HepG2 (cell line): ENCODE data around the gene GUCY2D. TPM values are rescaled to one million over a fixed set of nuclear protein-coding genes. Genes with fewer than 3 reads are reported as not detected.

Experiments
- ATF6 ChIP-seq: sonication (generic); formaldehyde crosslinking; conservative IDR thresholded peaks from 2 replicates; pipeline ENCODE4 v1.4.0; 2020; ENCODE audit warnings: missing genetic modification reagents
- CCAR2 ChIP-seq: fragments of 200-400 bp; formaldehyde crosslinking; optimal IDR thresholded peaks from 2 replicates; pipeline ENCODE3; 2018; ENCODE audit warnings: low read depth, mild to moderate bottlenecking, low read length, moderate library complexity
- CREM ChIP-seq, 2 experiments: sonication (generic) in 1 of 2; formaldehyde crosslinking in 1 of 2; IDR thresholded peaks; 2 replicates each; pipeline versions ENCODE4 v1.4.0 to v1.6.1; 2016 to 2020; ENCODE audit warnings: antibody characterized with exemption in 1 of 2, mild to moderate bottlenecking in 1 of 2, missing genetic modification reagents in 1 of 2
- ETV6 ChIP-seq: sonication (generic); formaldehyde crosslinking; conservative IDR thresholded peaks from 2 replicates; pipeline ENCODE4 v1.4.0; 2020; ENCODE audit warnings: missing genetic modification reagents
- JUND ChIP-seq: sonication (generic); formaldehyde crosslinking; IDR thresholded peaks from 2 replicates; pipeline ENCODE4 v1.8.0; 2022; ENCODE audit warnings: mild to moderate bottlenecking, missing genetic modification reagents
- KLF13 ChIP-seq: sonication (generic); formaldehyde crosslinking; IDR thresholded peaks from 2 replicates; pipeline ENCODE4 v1.4.0; 2020; ENCODE audit warnings: mild to moderate bottlenecking, missing genetic modification reagents
- PAF1 ChIP-seq: IDR thresholded peaks from 2 replicates; pipeline ENCODE4 v1.6.1; 2016; ENCODE audit warnings: missing genetic modification reagents, missing compliant biosample characterization
- RARA ChIP-seq: IDR thresholded peaks from 2 replicates; pipeline ENCODE4 v1.6.1; 2016; ENCODE audit warnings: missing genetic modification reagents, missing compliant biosample characterization
- RFXANK ChIP-seq: IDR thresholded peaks from 2 replicates; pipeline ENCODE4 v1.6.1; 2016
- SNAI1 ChIP-seq: sonication (generic); formaldehyde crosslinking; IDR thresholded peaks from 2 replicates; pipeline ENCODE4 v1.5.0; 2020; ENCODE audit warnings: mild to moderate bottlenecking, missing genetic modification reagents, borderline replicate concordance
- YEATS2 ChIP-seq: sonication (generic); formaldehyde crosslinking; IDR thresholded peaks from 2 replicates; pipeline ENCODE4 v1.4.0; 2020; ENCODE audit warnings: missing genetic modification reagents, borderline replicate concordance
- ZFP41 ChIP-seq: sonication (generic); formaldehyde crosslinking; IDR thresholded peaks from 2 replicates; pipeline ENCODE4 v1.4.0; 2020; ENCODE audit warnings: mild to moderate bottlenecking, missing genetic modification reagents, borderline replicate concordance
- ZNF256 ChIP-seq: sonication (generic); formaldehyde crosslinking; conservative IDR thresholded peaks from 2 replicates; pipeline ENCODE4 v1.4.0; 2020; ENCODE audit warnings: missing genetic modification reagents
- ZNF326 ChIP-seq: sonication (generic); formaldehyde crosslinking; IDR thresholded peaks from 2 replicates; pipeline ENCODE4 v1.4.0; 2020; ENCODE audit warnings: missing genetic modification reagents, borderline replicate concordance
- ZNF556 ChIP-seq: sonication (generic); formaldehyde crosslinking; IDR thresholded peaks from 2 replicates; pipeline ENCODE4 v1.4.0; 2020; ENCODE audit warnings: mild to moderate bottlenecking, missing genetic modification reagents, borderline replicate concordance
- ZNF564 ChIP-seq: sonication (generic); formaldehyde crosslinking; IDR thresholded peaks from 2 replicates; pipeline ENCODE4 v1.8.1; 2023; ENCODE audit warnings: mild to moderate bottlenecking, missing genetic modification reagents
- ZNF567 ChIP-seq: sonication (generic); formaldehyde crosslinking; IDR thresholded peaks from 2 replicates; pipeline ENCODE4 v1.8.1; 2023; ENCODE audit warnings: mild to moderate bottlenecking, missing genetic modification reagents, borderline replicate concordance
- polyA plus RNA-seq, 8 experiments: library from polyadenylated mRNA; depleted of rRNA in 3 of 8; stranded (reverse) in 7 of 8; unstranded in 1 of 8; fragments of >200 nt; fragmentation: Illumina TruSeq in 4 of 8; extraction: Trizol in 4 of 8; gene quantifications; 2 replicates each; pipeline versions ENCODE4 v1.2.1 to v1.2.3, GENCODE V29; 2011 to 2016; ENCODE audit warnings: low read depth in 4 of 8, missing spikeins in 1 of 8, mixed read lengths in 1 of 8; ENCODE audit not compliant: insufficient read depth in 1 of 8
- total RNA-seq, 5 experiments: library from RNA; depleted of rRNA; stranded (reverse); fragments of >200 nt; fragmentation: Illumina TruSeq; extraction: Trizol; gene quantifications; 2 replicates each; pipeline ENCODE4 v1.2.3, GENCODE V29; 2016; ENCODE audit warnings: low read depth in 1 of 5
- TF ChIP-seq, protein P1 (sequence below): sonication (generic); formaldehyde crosslinking; IDR thresholded peaks from 2 replicates; pipeline ENCODE4 v1.4.0; 2020; ENCODE audit warnings: missing genetic modification reagents
- TF ChIP-seq, protein P2 (sequence below): sonication (generic); formaldehyde crosslinking; IDR thresholded peaks from 2 replicates; pipeline ENCODE4 v1.5.0; 2020; ENCODE audit warnings: missing genetic modification reagents
- TF ChIP-seq, protein P3 (sequence below): IDR thresholded peaks from 2 replicates; pipeline ENCODE4 v1.6.1; 2016; ENCODE audit warnings: mild to moderate bottlenecking

The GUCY2D gene
- total and polyA plus RNA-seq, 2 of the 13 experiments (the other 11 are each of a cell fraction or from before 2014, with no cell fraction given) = not detected

DNA sequence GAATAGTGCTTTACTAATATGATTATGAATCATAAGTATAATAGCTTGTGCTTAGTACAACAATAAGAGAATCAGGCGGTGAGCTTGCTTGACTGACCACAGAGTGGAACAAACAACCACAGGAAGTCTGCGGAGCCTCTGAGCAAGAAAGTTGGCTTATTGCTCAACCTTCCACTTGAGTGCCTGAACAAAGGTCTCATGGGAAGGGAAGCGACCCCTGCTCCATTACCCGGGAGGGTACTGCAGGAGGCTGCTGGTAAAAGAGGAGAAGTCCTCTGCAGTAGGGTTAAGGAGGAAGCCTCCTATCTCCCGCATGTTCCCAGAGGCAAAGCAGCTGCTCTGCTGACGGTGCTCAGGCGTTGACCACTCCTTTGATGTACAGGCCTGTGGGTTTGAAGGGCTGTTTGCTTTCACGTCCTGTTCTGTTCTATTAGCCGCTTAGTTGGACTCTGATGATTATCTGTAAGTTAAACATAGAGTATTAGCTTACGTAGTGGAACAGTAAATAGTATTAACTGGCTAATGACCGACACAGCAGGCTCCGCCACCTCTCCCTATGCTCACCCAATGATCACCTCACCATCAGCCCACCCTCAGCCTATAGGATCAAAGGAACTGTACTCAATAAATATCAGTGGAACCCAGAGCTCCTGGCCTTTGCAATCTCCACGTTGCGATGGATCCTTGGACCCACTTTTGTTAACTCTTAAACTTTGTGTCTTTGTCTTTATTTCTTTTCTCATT, 54.0 kb downstream of the GUCY2D start (continued):
- TF ChIP-seq, protein P1, sequence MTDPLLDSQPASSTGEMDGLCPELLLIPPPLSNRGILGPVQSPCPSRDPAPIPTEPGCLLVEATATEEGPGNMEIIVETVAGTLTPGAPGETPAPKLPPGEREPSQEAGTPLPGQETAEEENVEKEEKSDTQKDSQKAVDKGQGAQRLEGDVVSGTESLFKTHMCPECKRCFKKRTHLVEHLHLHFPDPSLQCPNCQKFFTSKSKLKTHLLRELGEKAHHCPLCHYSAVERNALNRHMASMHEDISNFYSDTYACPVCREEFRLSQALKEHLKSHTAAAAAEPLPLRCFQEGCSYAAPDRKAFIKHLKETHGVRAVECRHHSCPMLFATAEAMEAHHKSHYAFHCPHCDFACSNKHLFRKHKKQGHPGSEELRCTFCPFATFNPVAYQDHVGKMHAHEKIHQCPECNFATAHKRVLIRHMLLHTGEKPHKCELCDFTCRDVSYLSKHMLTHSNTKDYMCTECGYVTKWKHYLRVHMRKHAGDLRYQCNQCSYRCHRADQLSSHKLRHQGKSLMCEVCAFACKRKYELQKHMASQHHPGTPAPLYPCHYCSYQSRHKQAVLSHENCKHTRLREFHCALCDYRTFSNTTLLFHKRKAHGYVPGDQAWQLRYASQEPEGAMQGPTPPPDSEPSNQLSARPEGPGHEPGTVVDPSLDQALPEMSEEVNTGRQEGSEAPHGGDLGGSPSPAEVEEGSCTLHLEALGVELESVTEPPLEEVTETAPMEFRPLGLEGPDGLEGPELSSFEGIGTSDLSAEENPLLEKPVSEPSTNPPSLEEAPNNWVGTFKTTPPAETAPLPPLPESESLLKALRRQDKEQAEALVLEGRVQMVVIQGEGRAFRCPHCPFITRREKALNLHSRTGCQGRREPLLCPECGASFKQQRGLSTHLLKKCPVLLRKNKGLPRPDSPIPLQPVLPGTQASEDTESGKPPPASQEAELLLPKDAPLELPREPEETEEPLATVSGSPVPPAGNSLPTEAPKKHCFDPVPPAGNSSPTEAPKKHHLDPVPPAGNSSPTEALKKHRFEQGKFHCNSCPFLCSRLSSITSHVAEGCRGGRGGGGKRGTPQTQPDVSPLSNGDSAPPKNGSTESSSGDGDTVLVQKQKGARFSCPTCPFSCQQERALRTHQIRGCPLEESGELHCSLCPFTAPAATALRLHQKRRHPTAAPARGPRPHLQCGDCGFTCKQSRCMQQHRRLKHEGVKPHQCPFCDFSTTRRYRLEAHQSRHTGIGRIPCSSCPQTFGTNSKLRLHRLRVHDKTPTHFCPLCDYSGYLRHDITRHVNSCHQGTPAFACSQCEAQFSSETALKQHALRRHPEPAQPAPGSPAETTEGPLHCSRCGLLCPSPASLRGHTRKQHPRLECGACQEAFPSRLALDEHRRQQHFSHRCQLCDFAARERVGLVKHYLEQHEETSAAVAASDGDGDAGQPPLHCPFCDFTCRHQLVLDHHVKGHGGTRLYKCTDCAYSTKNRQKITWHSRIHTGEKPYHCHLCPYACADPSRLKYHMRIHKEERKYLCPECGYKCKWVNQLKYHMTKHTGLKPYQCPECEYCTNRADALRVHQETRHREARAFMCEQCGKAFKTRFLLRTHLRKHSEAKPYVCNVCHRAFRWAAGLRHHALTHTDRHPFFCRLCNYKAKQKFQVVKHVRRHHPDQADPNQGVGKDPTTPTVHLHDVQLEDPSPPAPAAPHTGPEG (CRISPR knock-in tag) = no peak
- TF ChIP-seq, protein P2, sequence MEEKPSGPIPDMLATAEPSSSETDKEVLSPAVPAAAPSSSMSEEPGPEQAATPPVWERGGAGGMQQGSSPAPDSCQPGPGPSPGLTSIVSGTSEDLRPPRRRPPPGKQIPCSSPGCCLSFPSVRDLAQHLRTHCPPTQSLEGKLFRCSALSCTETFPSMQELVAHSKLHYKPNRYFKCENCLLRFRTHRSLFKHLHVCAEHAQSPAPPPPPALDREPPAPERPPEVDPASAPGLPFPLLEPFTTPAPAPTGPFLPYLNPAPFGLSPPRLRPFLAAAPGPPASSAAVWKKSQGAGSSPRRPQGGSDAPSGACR (CRISPR knock-in tag) = no peak
- TF ChIP-seq RARA (CRISPR knock-in tag) (peak; percentile 70), ATF6 (CRISPR knock-in tag) (no peak), ZNF326 (CRISPR knock-in tag) (no peak), CCAR2 (no peak), ZNF256 (CRISPR knock-in tag) (no peak), ZNF556 (CRISPR knock-in tag) (peak; percentile 68), ZNF567 (CRISPR knock-in tag) (0 out of 2 replicates have a peak, but pooled peaks have one; percentile 50), JUND (CRISPR knock-in tag) (no peak; the same call in 1 of the 2 replicates), ZFP41 (CRISPR knock-in tag) (no peak), KLF13 (CRISPR knock-in tag) (no peak), RFXANK (no peak), ZNF564 (CRISPR knock-in tag) (peak; percentile 42), SNAI1 (CRISPR knock-in tag) (no peak), CREM (IDR thresholded peaks at IDR 0.05) (peak; percentile 92), CREM (CRISPR knock-in tag; IDR thresholded peaks at IDR 0.05) (no peak), YEATS2 (CRISPR knock-in tag) (no peak), PAF1 (CRISPR knock-in tag) (no peak), ETV6 (CRISPR knock-in tag) (no peak)
- TF ChIP-seq, protein P3, sequence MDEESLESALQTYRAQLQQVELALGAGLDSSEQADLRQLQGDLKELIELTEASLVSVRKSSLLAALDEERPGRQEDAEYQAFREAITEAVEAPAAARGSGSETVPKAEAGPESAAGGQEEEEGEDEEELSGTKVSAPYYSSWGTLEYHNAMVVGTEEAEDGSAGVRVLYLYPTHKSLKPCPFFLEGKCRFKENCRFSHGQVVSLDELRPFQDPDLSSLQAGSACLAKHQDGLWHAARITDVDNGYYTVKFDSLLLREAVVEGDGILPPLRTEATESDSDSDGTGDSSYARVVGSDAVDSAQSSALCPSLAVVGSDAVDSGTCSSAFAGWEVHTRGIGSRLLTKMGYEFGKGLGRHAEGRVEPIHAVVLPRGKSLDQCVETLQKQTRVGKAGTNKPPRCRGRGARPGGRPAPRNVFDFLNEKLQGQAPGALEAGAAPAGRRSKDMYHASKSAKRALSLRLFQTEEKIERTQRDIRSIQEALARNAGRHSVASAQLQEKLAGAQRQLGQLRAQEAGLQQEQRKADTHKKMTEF = peak; percentile 98
